Measurements from ENCODE around the gene USP34. TPM values are rescaled to one million over a fixed set of nuclear protein-coding genes. Genes with fewer than 3 reads are reported as not detected.
A peak's percentile ranks its signal among the peaks of the same experiment; 100 is the strongest.

Gene USP34
- total and polyA plus RNA-seq, 4 donors, result 13.4 to 82.7 (median 51.1) TPM

GRCh38 chr2:61405813-61406212 lies 65.1 kb downstream of the USP34 start:
- H3K36me3 ChIP-seq (ENCODE audit: control insufficient read depth in 4 of 4, insufficient read depth in 3 of 4, low read depth in 1 of 4, low read length in 3 of 4), result peaks cover 0 to 2% (median 1%) of the 10 kb centered on the region in 4 donors

More at GRCh38 chr2:61405813-61406212, 65.1 kb downstream of the USP34 start:
- Histone ChIP-seq H3K9ac (ENCODE audit: low read depth in 1 of 2, low read length in 2 of 2) (no peak overlapping the region), H3K9me3 (ENCODE audit: control insufficient read depth in 4 of 4, low read length in 3 of 4) (no peaks in the 10 kb centered on the region), H3K27ac (ENCODE audit: low read depth in 1 of 2, low read length in 2 of 2) (no peak overlapping the region), H3K4me3 (ENCODE audit: low read depth in 1 of 3, low read length in 3 of 3) (no peak overlapping the region), H3K4me1 (ENCODE audit: control insufficient read depth in 4 of 4, insufficient read depth in 4 of 4, low read length in 3 of 4) (peaks cover 0 to 8% (median 2%) of the 10 kb centered on the region in 4 donors), H3K27me3 (ENCODE audit: control insufficient read depth in 4 of 4, insufficient read depth in 4 of 4, low read length in 3 of 4) (no peaks in the 10 kb centered on the region)
- no peak for DNase-seq (ENCODE audit: low spot score)
- TF ChIP-seq MAX (IDR thresholded peaks at IDR 0.05) (peak; percentile 63), HNF4A (conservative IDR thresholded peaks at IDR 0.05) (peak in 1 of 2 donors; percentile 14), YY1 (IDR thresholded peaks at IDR 0.05) (peak; percentile 28), FOXA1 (IDR thresholded peaks at IDR 0.05) (peak; percentile 40), TAF1 (conservative IDR thresholded peaks at IDR 0.05) (no peak), GABPA (IDR thresholded peaks at IDR 0.05 in 1 of 2, conservative IDR thresholded peaks at IDR 0.05 in 1 of 2) (no peak), ZBTB33 (IDR thresholded peaks at IDR 0.05) (no peak), EGR1 (IDR thresholded peaks at IDR 0.05; ENCODE audit: low read depth in 2 of 2) (no peak), RXRA (IDR thresholded peaks at IDR 0.05) (peak in 1 of 2 donors; percentile 22), CTCF (IDR thresholded peaks at IDR 0.05; ENCODE audit: low read depth, low read length, missing input control) (no peak), NR2F2 (IDR thresholded peaks at IDR 0.05) (no peak), ATF3 (IDR thresholded peaks at IDR 0.05) (no peak), JUND (IDR thresholded peaks at IDR 0.05) (no peak), RAD21 (IDR thresholded peaks at IDR 0.05) (no peak), REST (IDR thresholded peaks at IDR 0.05) (no peak), FOXA2 (IDR thresholded peaks at IDR 0.05) (peak; percentile 66), HNF4G (IDR thresholded peaks at IDR 0.05) (no peak), SP1 (IDR thresholded peaks at IDR 0.05) (no peak)
- WGBS, result 29% methylated on average over 2 of the region's 2 CpGs

All from liver (tissue), 9 donors.